PC-3 (cell line): Measurements from ENCODE around the gene DPCD. TPM values are rescaled to one million over a fixed set of nuclear protein-coding genes. Genes with fewer than 3 reads are reported as not detected.

ENCODE experiments used
- ATAC-seq: fragments of 200-7000 bp; cut with Tn5 transposase; 2 replicates; pipeline ENCODE4 v1.9.1; 2020; ENCODE audit warnings: mild to moderate bottlenecking, moderate library complexity
- BruUV-seq: library from RNA; stranded (reverse); fragments of 400-500 nt; replicated peaks from 2 replicates; lab custom pipeline; 2021; lab: Mats Ljungman, UMichigan
- CTCF ChIA-PET: fragments of 300-600 bp; sonication (Branson Sonifier 250); formaldehyde crosslinking; loops from one replicate; lab custom pipeline; 2022; ENCODE audit warnings: antibody characterized with exemption; lab: Charles Lee
- POLR2A ChIA-PET: fragments of 300-600 bp; sonication (Branson Sonifier 250); formaldehyde crosslinking; loops from one replicate; lab custom pipeline; 2022; ENCODE audit warnings: antibody characterized with exemption; ENCODE audit not compliant: unreplicated experiment; lab: Charles Lee
- DNase-seq: peaks from one replicate; pipeline ENCODE4 v3.0.0-alpha.2; 2015
- H2AFZ ChIP-seq: fragments of 300-600 bp; sonication (generic); 2 replicates; pipeline ENCODE4 v1.6.0; 2016; ENCODE audit warnings: antibody characterized with exemption, low read length
- H3F3A ChIP-seq: fragments of 300-600 bp; sonication (generic); one replicate; pipeline ENCODE4 v1.6.0; 2017; ENCODE audit warnings: antibody characterized with exemption, low read length, control low read depth, mild to moderate bottlenecking; ENCODE audit not compliant: unreplicated experiment
- H3K27ac ChIP-seq: fragments of 300-600 bp; sonication (generic); 2 replicates; pipeline ENCODE4 v1.5.1; 2016; ENCODE audit warnings: mild to moderate bottlenecking, low read length
- H3K27me3 ChIP-seq: fragments of 300-600 bp; sonication (generic); 2 replicates; pipeline ENCODE4 v1.6.1; 2016; ENCODE audit warnings: low read length, mixed read lengths
- H3K36me3 ChIP-seq: fragments of 300-600 bp; sonication (generic); 2 replicates; pipeline ENCODE4 v1.6.1; 2016; ENCODE audit warnings: low read depth, mixed run types, low read length, mixed read lengths
- H3K4me1 ChIP-seq: fragments of 300-600 bp; sonication (generic); 2 replicates; pipeline ENCODE4 v1.5.1; 2016; ENCODE audit warnings: low read length; ENCODE audit not compliant: insufficient read depth
- H3K4me2 ChIP-seq: fragments of 300-600 bp; sonication (generic); 2 replicates; pipeline ENCODE4 v1.6.0; 2016; ENCODE audit warnings: low read length
- H3K4me3 ChIP-seq: fragments of 300-600 bp; sonication (generic); 2 replicates; pipeline ENCODE4 v1.5.1; 2016; ENCODE audit warnings: mild to moderate bottlenecking, low read length, mixed read lengths
- H3K79me2 ChIP-seq: fragments of 300-600 bp; sonication (generic); 2 replicates; pipeline ENCODE4 v1.6.1; 2017; ENCODE audit warnings: low read length, mixed read lengths
- H3K9ac ChIP-seq: fragments of 300-600 bp; sonication (generic); 2 replicates; pipeline ENCODE4 v1.6.0; 2016; ENCODE audit warnings: mild to moderate bottlenecking, low read length
- H3K9me2 ChIP-seq: fragments of 300-600 bp; sonication (generic); replicated peaks from 2 replicates; pipeline ENCODE4 v1.6.1; 2016; ENCODE audit warnings: mixed run types, low read length, mixed read lengths
- H3K9me3 ChIP-seq: fragments of 300-600 bp; sonication (generic); 2 replicates; pipeline ENCODE4 v1.6.1; 2016; ENCODE audit warnings: low read length, mixed read lengths
- H4K20me1 ChIP-seq: fragments of 300-600 bp; sonication (generic); 2 replicates; pipeline ENCODE4 v1.6.1; 2016; ENCODE audit warnings: low read length, mixed read lengths
- CTCF ChIP-seq: fragments of 300-600 bp; sonication (generic); conservative IDR thresholded peaks from 2 replicates; pipeline ENCODE4 v1.5.1; 2017; ENCODE audit warnings: antibody characterized with exemption, low read depth, mild to moderate bottlenecking, low read length
- EZH2 ChIP-seq: fragments of 300-600 bp; sonication (generic); IDR thresholded peaks from one replicate; pipeline ENCODE4 v1.6.1; 2017; ENCODE audit warnings: antibody characterized with exemption, mild to moderate bottlenecking, low read length; ENCODE audit not compliant: unreplicated experiment
- EZH2phosphoT487 ChIP-seq: fragments of 300-600 bp; sonication (generic); IDR thresholded peaks from 2 replicates; pipeline ENCODE4 v1.6.1; 2018; ENCODE audit warnings: mild to moderate bottlenecking, antibody characterized with exemption, low read length, borderline replicate concordance
- intact Hi-C: fragments of 100-400 bp; cut with micrococcal nuclease; formaldehyde crosslinking; loops from 2 replicates; pipeline ENCODE4 v1.9.0; 2023
- total RNA-seq: library from RNA; depleted of rRNA; stranded (reverse); fragments of >200 nt; gene quantifications from 2 replicates; pipeline ENCODE4 v1.2.3, GENCODE V29; 2014

Gene DPCD
- total RNA-seq, 1 experiment from 2014 or later = 37.1 TPM

DNA sequence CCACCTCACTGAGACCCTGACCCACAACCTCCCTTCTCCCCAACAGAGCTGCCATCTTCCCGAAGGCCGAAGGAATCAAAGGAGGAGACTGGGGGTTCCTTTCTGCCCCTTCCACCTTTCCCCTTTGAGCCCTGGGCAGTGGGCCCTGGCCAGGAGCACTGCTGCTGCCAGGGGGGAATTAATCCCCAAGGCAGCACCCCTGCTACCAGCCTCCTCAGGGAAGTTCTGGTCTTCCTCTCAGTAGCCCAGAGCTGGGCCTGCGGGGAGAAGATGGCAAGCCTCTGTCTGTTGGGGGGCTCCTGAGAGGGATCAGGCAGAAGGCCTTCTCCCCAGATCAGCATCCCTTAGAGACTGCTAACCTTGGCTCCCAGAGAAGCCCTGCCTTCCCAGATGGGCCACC is 25.5 kb downstream of the DPCD start:
- no peak for DNase-seq
- BruUV-seq = no TSS peak
- intact Hi-C loops = no loop called here
- no peak overlapping the region for H2AFZ ChIP-seq
- ChIA-PET POLR2A (no interaction called here), CTCF (no interaction called here)
- no peaks in the 10 kb centered on the region for H3K79me2 ChIP-seq
- H3K27me3 ChIP-seq = no peaks in the 10 kb centered on the region
- no peak overlapping the region for H3K27ac ChIP-seq
- H3K4me1 ChIP-seq = no peaks in the 10 kb centered on the region
- H4K20me1 ChIP-seq = no peaks in the 10 kb centered on the region
- no peak overlapping the region for H3K4me2 ChIP-seq
- H3K9me2 ChIP-seq = no peaks in the 10 kb centered on the region
- H3K4me3 ChIP-seq = no peak overlapping the region
- H3F3A ChIP-seq = no peaks in the 10 kb centered on the region
- ATAC-seq = no peak
- no peaks in the 10 kb centered on the region for H3K36me3 ChIP-seq
- TF ChIP-seq EZH2phosphoT487 = no peak
- no peak for TF ChIP-seq CTCF
- no peak for TF ChIP-seq EZH2
- no peak overlapping the region for H3K9ac ChIP-seq
- H3K9me3 ChIP-seq = no peaks in the 10 kb centered on the region

DNA sequence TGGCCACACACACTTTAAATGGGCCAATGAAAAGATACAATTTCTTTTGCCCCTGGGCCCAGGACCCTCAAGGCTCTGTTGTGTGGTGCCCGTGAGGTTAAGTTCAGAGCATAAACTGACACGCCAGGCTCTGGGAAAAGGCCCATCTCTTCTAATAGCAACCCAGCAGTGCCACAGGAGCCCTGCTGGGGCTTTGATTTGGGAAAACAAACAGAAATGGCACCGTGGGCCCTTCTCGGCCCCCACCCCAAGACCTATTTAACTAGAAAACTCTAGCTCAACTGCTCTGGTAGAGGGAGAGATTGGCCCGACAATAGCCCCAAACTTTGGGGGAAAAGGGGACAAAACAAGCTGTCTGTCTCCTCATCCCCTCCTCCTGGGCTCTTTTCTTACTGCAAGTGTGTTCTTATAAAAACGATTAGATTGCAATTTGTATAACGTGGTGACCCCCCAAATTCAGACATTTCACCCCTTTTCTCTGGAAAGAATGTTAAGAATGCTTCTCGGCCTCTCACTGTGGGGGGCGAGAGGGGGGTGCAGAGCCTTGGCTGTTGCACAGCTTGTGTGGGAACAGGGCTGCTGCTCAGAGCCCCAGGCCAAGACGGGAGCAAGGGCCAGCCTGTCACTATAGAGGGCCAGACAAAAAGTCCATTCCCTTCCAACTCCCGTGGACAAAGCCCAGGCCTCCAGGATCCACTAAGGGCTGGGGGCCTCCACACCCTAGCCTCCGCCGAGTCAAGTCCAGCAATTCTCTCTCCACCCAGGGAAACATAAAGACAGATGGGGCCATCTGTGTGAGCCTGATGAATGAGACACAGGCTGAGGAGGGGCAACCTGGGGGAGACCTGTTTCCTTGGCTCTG is 26.8 kb downstream of the DPCD start:
- Histone ChIP-seq H3K9me3 (no peaks in the 10 kb centered on the region), H2AFZ (no peak overlapping the region), H3K4me2 (no peak overlapping the region), H4K20me1 (no peaks in the 10 kb centered on the region), H3K27me3 (no peaks in the 10 kb centered on the region), H3K79me2 (no peaks in the 10 kb centered on the region), H3K9ac (no peak overlapping the region), H3K4me1 (no peaks in the 10 kb centered on the region), H3K4me3 (no peak overlapping the region), H3K27ac (no peak overlapping the region), H3K9me2 (no peaks in the 10 kb centered on the region), H3F3A (no peaks in the 10 kb centered on the region), H3K36me3 (no peaks in the 10 kb centered on the region)
- ChIA-PET POLR2A (no interaction called here), CTCF (no interaction called here)
- ATAC-seq (no peak), DNase-seq (no peak)
- TF ChIP-seq CTCF (no peak), EZH2 (no peak), EZH2phosphoT487 (no peak)
- intact Hi-C loops = no loop called here
- no TSS peak for BruUV-seq

DNA sequence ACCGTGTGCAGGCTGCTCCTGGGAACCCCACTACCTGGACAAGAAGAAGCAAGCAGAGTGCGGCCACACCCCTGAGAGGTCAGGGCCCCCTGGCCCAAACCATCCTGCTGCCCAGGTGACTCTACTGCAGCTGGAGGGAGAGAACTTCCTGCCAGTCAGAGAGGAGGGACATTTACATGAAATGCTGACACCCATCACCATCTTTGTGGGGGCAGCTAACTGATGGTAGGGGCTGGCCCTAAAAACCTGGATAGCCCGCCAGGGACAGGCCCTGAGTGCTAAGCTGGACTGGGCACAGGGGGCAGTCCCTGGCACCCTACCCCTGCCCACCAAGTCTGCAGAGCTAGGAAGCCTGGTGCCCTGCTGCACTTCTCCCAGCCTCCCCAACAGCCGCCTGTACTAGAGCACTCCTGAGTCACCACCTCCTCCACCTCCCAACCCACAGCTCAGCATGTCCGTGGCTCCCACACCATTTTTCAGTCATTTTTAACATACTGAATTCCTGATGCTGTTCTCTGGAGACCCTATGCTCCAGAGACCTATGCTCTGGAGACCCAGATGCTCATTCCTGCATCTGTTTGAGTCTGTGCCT is 27.5 kb downstream of the DPCD start:
- POLR2A ChIA-PET = no interaction called here
- Histone ChIP-seq H3K9me3 (no peaks in the 10 kb centered on the region), H4K20me1 (no peaks in the 10 kb centered on the region), H2AFZ (no peak overlapping the region), H3K36me3 (no peaks in the 10 kb centered on the region), H3K4me1 (no peaks in the 10 kb centered on the region), H3K27me3 (no peaks in the 10 kb centered on the region), H3F3A (no peaks in the 10 kb centered on the region), H3K9me2 (no peaks in the 10 kb centered on the region), H3K9ac (no peak overlapping the region), H3K4me2 (no peak overlapping the region), H3K4me3 (no peak overlapping the region), H3K79me2 (no peaks in the 10 kb centered on the region), H3K27ac (no peak overlapping the region)
- no peak for DNase-seq
- ATAC-seq = no peak
- intact Hi-C loops = no loop called here
- no TSS peak for BruUV-seq
- CTCF ChIA-PET = interaction anchor here (0.8 kb wide), 1 partner anchor 13 kb away, joined by 3 read pairs; no protein-coding TSS in a partner anchor
- TF ChIP-seq EZH2 = no peak
- TF ChIP-seq CTCF = no peak
- no peak for TF ChIP-seq EZH2phosphoT487
